ENCODE data around the gene GYS1. TPM values are rescaled to one million over a fixed set of nuclear protein-coding genes. Genes with fewer than 3 reads are reported as not detected.

Gene GYS1
- total RNA-seq, 1 experiment from 2014 or later = 20.2 TPM

GRCh38 chr19:48964205-48965039 lies 28.7 kb downstream of the GYS1 start:
- Histone ChIP-seq H3K4me3 (ENCODE audit: low read depth in 2 of 2, low read length in 2 of 2) (peak overlapping the region; percentile 25 to 39), H3K9me3 (ENCODE audit: control insufficient read depth, insufficient read depth, low read depth, low read length) (no peaks in the 10 kb centered on the region), H3K27me3 (ENCODE audit: control insufficient read depth, insufficient read depth, low read length) (no peaks in the 10 kb centered on the region), H3K4me1 (ENCODE audit: control insufficient read depth, insufficient read depth, low read length) (peaks cover 38% of the 10 kb centered on the region), H3K36me3 (ENCODE audit: control insufficient read depth, insufficient read depth, low read length) (peaks cover 2% of the 10 kb centered on the region), H3K27ac (ENCODE audit: low read length) (peak overlapping the region; percentile 97)
- intact Hi-C loops (cut with micrococcal nuclease; ENCODE audit: unreplicated experiment) (no loop called here), in situ Hi-C loops (cut with HindIII; ENCODE audit: low pct_unique_long_range_greater_than_20kb, low sequenced_read_pairs) (no loop called here)
- BruUV-seq (replicated peaks) = TSS peak; percentile 72
- DNase-seq (ENCODE audit: low read depth, low spot score) (no peak), ATAC-seq (no peak)
- POLR2A ChIA-PET = no interaction called here
- CTCF ChIA-PET = interaction anchor here (0.6 kb wide), 1 partner anchor 29 kb away, joined by 3 read pairs; the partner anchor contains the start of gene RUVBL2
- no peak for TF ChIP-seq REST (IDR thresholded peaks at IDR 0.05; ENCODE audit: insufficient read depth in 1 of 2, low read depth in 2 of 2, low read length in 1 of 2)
- TF ChIP-seq CTCF (IDR thresholded peaks at IDR 0.05) = no peak
- no peak for TF ChIP-seq SIN3A (IDR thresholded peaks at IDR 0.05; ENCODE audit: borderline replicate concordance, insufficient read depth, low read depth, low read length)
- TF ChIP-seq TCF7L2 (IDR thresholded peaks at IDR 0.05; ENCODE audit: low read depth, low read length) = no peak
- TF ChIP-seq POLR2AphosphoS5 (IDR thresholded peaks at IDR 0.05; ENCODE audit: low read depth, low read length) = no peak

- H3K4me3 ChIP-seq (ENCODE audit: low read depth in 2 of 2, low read length in 2 of 2) = peak overlapping the region in 1 of 2 experiments; percentile 14; a peak in 1 of 4 replicates
- CTCF ChIA-PET = no interaction called here
These were observed 29.5 kb downstream of the GYS1 start for GRCh38 chr19:48963371-48964204.

More at GRCh38 chr19:48963371-48964204, 29.5 kb downstream of the GYS1 start:
- no TSS peak for BruUV-seq (replicated peaks)
- peak; percentile 6 for ATAC-seq
- H3K9me3 ChIP-seq (ENCODE audit: control insufficient read depth, insufficient read depth, low read depth, low read length) = no peaks in the 10 kb centered on the region
- peaks cover 2% of the 10 kb centered on the region for H3K36me3 ChIP-seq (ENCODE audit: control insufficient read depth, insufficient read depth, low read length)
- intact Hi-C loops (cut with micrococcal nuclease; ENCODE audit: unreplicated experiment) = no loop called here
- no peaks in the 10 kb centered on the region for H3K27me3 ChIP-seq (ENCODE audit: control insufficient read depth, insufficient read depth, low read length)
- TF ChIP-seq TCF7L2 (IDR thresholded peaks at IDR 0.05; ENCODE audit: low read depth, low read length) (no peak), POLR2AphosphoS5 (IDR thresholded peaks at IDR 0.05; ENCODE audit: low read depth, low read length) (no peak), REST (IDR thresholded peaks at IDR 0.05; ENCODE audit: insufficient read depth in 1 of 2, low read depth in 2 of 2, low read length in 1 of 2) (no peak), SIN3A (IDR thresholded peaks at IDR 0.05; ENCODE audit: borderline replicate concordance, insufficient read depth, low read depth, low read length) (no peak), CTCF (IDR thresholded peaks at IDR 0.05) (no peak)
- POLR2A ChIA-PET = no interaction called here
- no peak for DNase-seq (ENCODE audit: low read depth, low spot score)
- in situ Hi-C loops (cut with HindIII; ENCODE audit: low pct_unique_long_range_greater_than_20kb, low sequenced_read_pairs) = no loop called here
- H3K4me1 ChIP-seq (ENCODE audit: control insufficient read depth, insufficient read depth, low read length) = peaks cover 38% of the 10 kb centered on the region
- peak overlapping the region; percentile 97 for H3K27ac ChIP-seq (ENCODE audit: low read length)

Measured in Panc1 (cell line).